HCT116 (cell line): ENCODE results near the gene PCDHB6.
"Not testable (repeated sequence)": the region's sequence is repeated elsewhere in the genome, so short reads cannot be mapped to it uniquely, and the experiment has no call there.

Experiments used
- EZH2 ChIP-seq: fragments of 200-600 bp; sonication (generic); IDR thresholded peaks from 2 replicates; pipeline ENCODE4 v1.6.1; 2017; ENCODE audit warnings: antibody characterized with exemption, mixed run types
- POLR2AphosphoS5 ChIP-seq: IDR thresholded peaks from 2 replicates; pipeline ENCODE4 v1.6.1; 2011; ENCODE audit warnings: mild to moderate bottlenecking, low read depth, low read length, moderate library complexity
- SRF ChIP-seq: IDR thresholded peaks from 2 replicates; pipeline ENCODE4 v1.6.1; 2012; ENCODE audit warnings: low read depth
- TF ChIP-seq, protein P1 (sequence below), 3 experiments: fragments of 200-600 bp in 1 of 3; sonication (generic) in 1 of 3; IDR thresholded peaks in 2 of 3; conservative IDR thresholded peaks in 1 of 3; 2 replicates each; pipeline ENCODE4 v1.5.1; 2012 to 2017; ENCODE audit warnings: low read depth in 2 of 3, low read length in 2 of 3, antibody characterized with exemption in 1 of 3, borderline replicate concordance in 1 of 3, control low read depth in 1 of 3, mild to moderate bottlenecking in 1 of 3, mixed read lengths in 1 of 3, mixed run types in 1 of 3, moderate library complexity in 1 of 3; ENCODE audit not compliant: insufficient read depth in 1 of 3

DNA sequence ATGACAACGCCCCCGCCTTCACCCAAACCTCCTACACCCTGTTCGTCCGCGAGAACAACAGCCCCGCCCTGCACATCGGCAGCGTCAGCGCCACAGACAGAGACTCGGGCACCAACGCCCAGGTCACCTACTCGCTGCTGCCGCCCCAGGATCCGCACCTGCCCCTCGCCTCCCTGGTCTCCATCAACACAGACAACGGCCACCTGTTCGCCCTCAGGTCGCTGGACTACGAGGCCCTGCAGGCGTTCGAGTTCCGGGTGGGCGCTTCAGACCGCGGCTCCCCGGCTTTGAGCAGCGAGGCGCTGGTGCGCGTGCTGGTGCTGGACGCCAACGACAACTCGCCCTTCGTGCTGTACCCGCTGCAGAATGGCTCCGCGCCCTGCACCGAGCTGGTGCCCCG lies 29.5 kb downstream of the PCDHB6 start:
- TF ChIP-seq, protein P1, sequence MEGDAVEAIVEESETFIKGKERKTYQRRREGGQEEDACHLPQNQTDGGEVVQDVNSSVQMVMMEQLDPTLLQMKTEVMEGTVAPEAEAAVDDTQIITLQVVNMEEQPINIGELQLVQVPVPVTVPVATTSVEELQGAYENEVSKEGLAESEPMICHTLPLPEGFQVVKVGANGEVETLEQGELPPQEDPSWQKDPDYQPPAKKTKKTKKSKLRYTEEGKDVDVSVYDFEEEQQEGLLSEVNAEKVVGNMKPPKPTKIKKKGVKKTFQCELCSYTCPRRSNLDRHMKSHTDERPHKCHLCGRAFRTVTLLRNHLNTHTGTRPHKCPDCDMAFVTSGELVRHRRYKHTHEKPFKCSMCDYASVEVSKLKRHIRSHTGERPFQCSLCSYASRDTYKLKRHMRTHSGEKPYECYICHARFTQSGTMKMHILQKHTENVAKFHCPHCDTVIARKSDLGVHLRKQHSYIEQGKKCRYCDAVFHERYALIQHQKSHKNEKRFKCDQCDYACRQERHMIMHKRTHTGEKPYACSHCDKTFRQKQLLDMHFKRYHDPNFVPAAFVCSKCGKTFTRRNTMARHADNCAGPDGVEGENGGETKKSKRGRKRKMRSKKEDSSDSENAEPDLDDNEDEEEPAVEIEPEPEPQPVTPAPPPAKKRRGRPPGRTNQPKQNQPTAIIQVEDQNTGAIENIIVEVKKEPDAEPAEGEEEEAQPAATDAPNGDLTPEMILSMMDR (IDR thresholded peaks at IDR 0.05 in 2 of 3, conservative IDR thresholded peaks at IDR 0.05 in 1 of 3; ENCODE audit: borderline replicate concordance in 1 of 3, insufficient read depth in 1 of 3, low read depth in 2 of 3, low read length in 2 of 3) = not testable (repeated sequence)
- TF ChIP-seq EZH2, POLR2AphosphoS5, SRF: not testable (repeated sequence)
